8988T (cell line): ENCODE data around the gene C19orf47.
"Not testable (repeated sequence)": the region's sequence is repeated elsewhere in the genome, so short reads cannot be mapped to it uniquely, and the experiment has no call there.

ENCODE experiments used
- DNase-seq: peaks from one replicate; pipeline ENCODE4 v3.0.0; 2011

C19orf47 gene

GRCh38 chr19:40344422-40344821 lies 3.8 kb downstream of the C19orf47 start:
- DNase-seq, result no peak

GRCh38 chr19:40342644-40343311 lies 5.4 kb downstream of the C19orf47 start:
- no peak for DNase-seq

DNA sequence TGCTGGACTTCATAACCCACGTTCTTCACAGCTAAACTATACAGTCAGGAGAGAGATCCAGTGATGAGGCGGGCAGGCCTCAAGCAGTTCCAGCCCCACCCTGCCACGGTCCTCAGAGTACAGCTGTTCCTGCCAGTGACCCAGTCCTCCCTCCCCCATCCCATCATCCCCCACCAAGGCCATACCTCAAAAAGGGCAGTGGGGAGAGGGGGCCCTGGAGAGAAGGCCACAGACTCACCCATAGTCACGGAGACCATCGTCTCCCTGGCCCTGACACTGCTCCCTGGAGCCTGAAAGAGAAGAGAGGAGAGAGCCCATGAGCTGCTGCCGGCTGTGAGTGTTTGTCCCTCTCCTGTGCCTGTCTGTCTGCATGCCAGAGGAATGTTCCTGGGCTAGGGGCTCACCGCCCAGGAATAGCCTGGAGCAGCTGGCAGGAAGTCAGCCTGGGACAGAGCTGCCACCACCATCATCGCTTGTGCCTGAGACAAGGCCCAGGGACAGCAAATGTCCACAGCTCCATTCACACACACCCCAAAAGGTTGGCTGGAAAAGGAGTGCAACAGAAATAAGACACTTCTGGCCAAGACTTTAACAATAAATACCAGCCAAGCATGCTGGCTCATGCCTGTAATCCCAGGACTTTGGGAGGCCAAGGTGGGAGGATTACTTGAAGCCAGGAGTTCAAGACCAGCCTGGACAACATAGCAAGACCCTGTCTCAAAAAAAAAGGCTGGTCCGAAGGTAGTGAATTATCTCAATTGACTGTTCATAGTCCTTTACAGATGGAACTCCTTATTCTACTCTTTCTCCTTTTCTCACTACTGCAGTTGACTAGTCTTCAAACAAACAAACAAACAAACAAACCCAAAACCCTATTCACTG lies 6.4 kb downstream of the C19orf47 start:
- no peak for DNase-seq

DNA sequence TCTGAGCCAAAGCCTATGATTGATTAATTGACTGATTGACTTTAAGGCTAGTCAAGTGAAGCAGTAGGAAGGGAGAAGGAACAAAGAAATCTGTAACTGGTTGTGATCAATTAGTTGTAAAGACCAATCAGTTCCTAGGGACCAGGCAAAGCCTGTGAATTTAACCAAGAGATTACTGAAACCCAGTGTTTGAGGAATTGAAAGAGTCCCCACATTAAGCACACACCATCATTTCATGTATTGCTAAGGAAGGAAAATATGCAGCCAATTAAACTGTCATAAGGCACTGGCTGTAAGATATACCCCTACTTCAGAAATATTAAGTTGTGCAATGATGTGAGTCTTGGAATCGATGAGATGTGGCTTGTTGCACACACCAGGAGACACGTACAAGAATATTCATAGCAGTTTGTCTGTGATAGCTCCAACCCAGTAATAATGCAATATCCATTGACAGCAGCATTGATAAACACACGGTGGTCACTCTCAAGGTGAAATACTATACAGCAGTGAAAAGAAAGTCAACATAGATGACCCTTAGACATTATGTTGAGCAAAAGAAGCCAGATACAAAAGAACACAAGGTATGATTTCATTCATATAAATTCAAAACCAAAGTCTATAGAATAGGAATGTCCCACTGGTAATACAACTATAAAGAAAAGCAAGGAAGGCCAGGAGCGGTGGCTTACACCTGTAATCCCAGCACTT lies 9.0 kb downstream of the C19orf47 start:
- DNase-seq, result no peak

DNA sequence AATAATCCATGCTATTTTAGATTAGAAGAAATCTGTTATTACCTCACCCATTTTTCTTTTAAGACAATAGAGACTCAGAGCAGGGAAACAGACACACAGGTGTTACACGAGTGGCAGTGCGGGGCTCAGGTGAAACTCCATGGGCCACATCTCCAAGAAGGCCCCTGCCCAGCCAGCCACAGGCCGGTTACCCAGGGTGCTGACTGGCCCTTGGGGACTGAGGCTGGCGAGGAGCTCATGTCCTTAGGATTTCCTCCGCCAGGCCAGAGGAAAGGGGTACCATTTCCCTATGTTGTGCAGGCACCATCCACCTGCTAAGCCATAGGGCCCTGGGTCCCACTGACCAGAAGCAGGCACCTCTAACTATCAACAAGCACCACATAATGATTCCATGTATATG lies 10.6 kb downstream of the C19orf47 start:
- DNase-seq, result no peak

GRCh38 chr19:40337107-40337506 lies 11.1 kb downstream of the C19orf47 start:
- DNase-seq, result no peak

GRCh38 chr19:40336601-40336900 lies 11.6 kb downstream of the C19orf47 start:
- no peak for DNase-seq

DNA sequence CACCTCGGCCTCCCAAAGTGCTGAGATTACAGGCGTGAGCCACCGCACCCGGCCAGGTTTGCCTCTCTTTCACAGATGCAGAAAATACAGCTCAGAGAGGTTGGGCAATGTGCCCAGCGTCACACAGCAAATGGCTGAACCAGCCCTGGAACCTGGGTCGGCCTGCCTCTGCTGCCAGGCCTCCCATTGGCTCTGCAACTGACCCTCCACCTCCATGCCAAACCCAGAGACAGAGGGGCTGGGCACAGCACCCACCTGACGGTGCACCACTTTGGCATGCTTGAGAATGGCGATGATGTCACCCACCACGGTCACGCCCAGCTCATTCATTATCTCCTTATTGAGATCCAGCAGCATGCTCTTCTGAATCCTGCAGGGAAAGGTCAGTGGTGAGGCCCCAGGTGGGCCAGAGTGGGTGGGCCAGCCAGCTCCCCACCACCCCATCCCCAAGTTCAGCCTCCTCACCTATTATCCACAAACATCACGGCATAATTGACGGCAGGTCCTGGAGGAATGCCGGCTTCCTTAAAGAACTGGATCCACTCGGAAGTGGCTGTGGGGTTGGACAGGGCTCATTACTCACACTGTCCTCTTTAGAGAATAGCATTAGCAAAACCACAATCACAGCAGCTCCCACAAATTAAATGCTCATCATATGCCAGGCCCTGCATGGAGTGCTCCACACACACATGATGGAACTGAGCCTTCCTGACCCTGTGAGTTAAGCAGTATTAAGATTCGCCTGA lies 12.2 kb downstream of the C19orf47 start:
- no peak for DNase-seq

- DNase-seq, result no peak
Measured at GRCh38 chr19:40335101-40335500, 13.1 kb downstream of the C19orf47 start.

GRCh38 chr19:40333083-40333482 lies 15.1 kb downstream of the C19orf47 start:
- not testable (repeated sequence) for DNase-seq

GRCh38 chr19:40332669-40333068 lies 15.5 kb downstream of the C19orf47 start:
- no peak for DNase-seq

GRCh38 chr19:40331052-40331451 lies 17.1 kb downstream of the C19orf47 start:
- no peak for DNase-seq

- DNase-seq, result no peak
Measured at GRCh38 chr19:40326201-40326600, 22.0 kb downstream of the C19orf47 start.

DNA sequence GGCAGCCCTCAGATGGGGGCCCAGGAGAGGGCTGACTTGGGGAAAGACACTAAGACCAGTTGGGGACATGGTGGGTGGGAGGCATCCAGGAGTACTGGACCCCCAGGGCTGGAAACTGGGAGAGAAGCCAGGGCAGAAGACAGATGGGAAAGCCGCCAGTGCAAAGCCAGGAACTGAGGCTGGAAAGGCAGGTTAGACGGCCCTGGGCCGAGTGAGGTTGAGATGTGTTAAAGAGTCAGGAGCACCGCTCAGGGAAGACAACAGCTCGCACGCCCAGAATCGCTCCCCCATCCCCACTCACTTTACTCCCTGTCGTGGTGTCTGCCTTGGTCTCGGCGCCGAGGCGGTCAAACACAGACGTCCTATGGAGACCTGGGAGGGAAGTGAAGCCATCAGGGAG lies 24.5 kb downstream of the C19orf47 start:
- DNase-seq, result no peak

DNA sequence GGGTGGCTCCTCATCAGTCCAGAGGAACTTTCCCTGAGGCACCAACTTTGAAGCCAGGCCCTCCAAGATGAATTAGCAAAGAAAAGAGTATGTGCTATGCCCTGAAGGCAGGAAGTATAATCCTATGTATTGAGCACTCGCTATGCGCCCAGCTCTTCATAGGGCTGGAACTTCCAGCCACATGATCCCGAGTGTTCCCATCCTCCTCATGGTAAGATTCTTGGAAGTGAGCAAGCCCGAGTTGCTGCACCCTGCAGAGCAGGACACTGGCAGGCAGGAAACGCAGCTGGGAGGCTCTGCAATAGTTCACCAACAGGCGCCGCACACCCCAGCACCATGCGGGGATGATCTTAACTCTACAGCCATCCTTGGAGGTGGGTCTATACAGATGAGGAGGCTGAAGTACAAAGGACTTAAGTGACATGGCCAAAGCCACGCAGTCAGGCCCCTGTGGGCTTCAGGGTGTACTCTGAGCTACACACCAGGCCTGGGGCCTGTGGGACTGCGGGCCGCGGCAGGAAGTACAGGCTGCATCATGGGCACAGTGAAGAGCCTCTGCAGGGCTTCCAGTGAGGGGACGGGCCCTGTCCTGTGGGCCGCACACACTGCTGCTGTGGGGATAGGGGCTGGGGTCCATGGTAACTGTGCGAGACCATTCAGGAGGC lies 25.1 kb downstream of the C19orf47 start:
- no peak for DNase-seq

DNA sequence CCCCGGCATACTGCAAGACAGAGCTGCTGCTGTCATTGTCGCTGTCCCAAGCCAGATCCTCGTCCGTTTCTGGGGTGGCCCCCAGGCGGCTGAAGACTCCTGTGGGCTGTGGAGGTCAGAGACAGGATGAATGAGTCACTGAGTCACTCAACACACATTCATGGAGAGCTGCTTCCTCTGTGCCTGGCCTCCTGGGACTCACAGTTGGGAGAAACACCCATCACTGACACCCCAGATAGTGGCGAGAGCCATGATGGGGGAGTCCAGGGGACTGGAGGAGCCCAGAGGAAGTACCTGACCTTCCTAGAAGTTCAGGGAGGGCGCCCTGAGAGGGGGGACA lies 26.0 kb downstream of the C19orf47 start:
- DNase-seq, result no peak

DNA sequence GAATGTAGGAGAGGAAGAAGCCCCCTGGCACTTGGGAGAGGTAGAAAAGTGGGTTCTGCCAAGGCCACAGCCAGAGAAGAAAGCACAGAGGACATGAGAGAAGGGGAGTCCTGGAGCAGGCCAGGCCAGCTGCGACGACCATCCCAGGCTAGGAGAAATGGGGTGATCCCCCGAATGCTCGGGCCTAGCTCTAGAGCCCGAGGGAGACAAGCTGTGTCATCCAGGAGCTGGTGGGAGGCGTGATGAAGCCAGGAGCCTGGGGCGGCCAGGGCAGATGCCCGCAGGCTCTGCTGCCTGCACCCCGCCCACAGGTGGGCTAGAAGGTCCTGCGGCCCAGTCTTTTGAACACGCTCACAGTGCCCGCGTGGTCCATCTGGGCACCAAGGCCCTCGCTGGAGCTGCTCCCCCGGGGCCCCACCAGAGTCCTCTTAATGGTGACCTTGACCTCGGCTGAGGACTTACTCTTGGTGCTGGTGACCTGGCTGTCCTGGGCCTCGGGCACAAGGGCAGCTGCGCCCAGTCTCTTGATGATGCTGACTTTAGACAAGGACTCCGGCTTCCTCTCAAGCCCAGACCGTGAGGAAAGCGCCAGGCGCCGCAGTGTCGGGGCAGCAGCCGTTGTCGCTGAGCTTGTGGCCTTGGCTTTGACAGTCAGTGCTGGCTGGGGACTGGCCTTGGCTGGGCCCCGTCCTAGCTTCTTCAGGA lies 26.5 kb downstream of the C19orf47 start:
- no peak for DNase-seq

DNA sequence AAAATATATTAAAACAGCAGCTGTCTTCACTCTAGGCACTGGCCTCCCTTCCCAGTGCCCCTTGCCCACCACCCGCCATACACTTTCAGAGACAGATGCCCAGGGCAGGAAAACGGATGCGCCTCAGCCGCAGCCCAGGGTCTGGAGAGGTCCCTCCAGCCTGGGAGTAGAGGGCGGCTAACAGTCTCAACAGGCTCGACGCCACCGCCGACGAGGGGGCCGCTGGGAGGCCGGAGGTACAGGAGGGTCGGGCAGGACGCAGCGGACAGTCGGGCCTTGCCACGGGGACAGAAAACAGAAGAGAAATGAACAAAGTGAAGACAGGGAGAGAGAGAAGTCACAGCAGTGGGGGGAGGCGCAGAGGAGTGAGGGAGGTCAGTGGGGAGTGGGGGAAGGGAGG lies 27.1 kb downstream of the C19orf47 start:
- DNase-seq, result no peak

DNA sequence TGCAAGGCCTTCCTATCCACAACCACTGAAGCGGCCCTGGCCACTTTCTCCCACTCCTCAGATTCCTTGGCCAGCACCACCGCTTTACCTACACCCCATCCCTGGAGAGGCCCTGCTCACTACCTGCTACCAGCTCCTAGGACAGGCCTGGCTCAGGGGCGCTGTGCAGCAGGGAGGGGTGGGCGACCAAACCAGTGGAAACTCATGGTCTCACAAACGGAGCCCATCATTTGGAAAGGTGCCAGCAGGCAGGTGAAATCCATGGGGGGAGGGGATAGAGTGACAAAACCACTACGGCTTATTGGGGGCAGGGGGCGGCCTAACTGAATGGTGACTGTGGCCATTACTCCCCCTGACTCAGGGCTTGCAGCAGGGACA lies 27.6 kb downstream of the C19orf47 start:
- no peak for DNase-seq

DNA sequence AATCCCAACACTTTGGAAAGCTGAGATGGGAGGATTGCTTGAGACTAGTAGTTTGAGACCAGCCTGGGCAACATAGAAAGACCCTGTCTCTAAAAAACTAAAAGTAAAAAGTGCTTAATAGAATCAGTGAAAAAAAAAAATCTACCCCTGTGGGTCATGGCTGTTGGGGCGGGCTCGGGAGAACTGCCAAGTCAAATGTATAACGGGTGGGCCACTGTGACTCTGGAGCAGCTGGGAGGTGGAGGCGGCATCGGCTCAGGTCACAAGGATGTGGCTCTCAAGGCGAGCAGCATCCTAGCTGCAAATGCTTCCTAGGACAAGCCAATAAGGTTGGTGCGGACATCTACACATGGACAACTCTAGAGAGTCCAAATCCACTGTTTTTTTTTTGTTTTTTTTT lies 30.9 kb downstream of the C19orf47 start:
- DNase-seq, result no peak

- no peak for DNase-seq
Measured at GRCh38 chr19:40315812-40316470, 32.3 kb downstream of the C19orf47 start.

- DNase-seq, result no peak
Measured at GRCh38 chr19:40314656-40315055, 33.5 kb downstream of the C19orf47 start.
